ENCODE measurements around the gene HTR1B. TPM values are rescaled to one million over a fixed set of nuclear protein-coding genes. Genes with fewer than 3 reads are reported as not detected.

Gene HTR1B
- total RNA-seq, 1 donor, result not detected

GRCh38 chr6:77463861-77464494 is 687 bp upstream of the HTR1B start:
- Histone ChIP-seq H3K27me3 (ENCODE audit: insufficient read depth, low read length) (peaks cover 65% of the 10 kb centered on the region), H3K4me3 (ENCODE audit: low read length) (no peak overlapping the region)

GRCh38 chr6:77462359-77463307 is 658 bp downstream of the HTR1B start:
- peaks cover 61% of the 10 kb centered on the region for H3K27me3 ChIP-seq (ENCODE audit: insufficient read depth, low read length)
- H3K4me3 ChIP-seq (ENCODE audit: low read length), result no peak overlapping the region
- H3K4me1 ChIP-seq (ENCODE audit: insufficient read depth, low read length), result peaks cover 9% of the 10 kb centered on the region
- no peaks in the 10 kb centered on the region for H3K9me3 ChIP-seq (ENCODE audit: low read depth, low read length)

More at GRCh38 chr6:77463861-77464494, 687 bp upstream of the HTR1B start:
- Histone ChIP-seq H3K9me3 (ENCODE audit: low read depth, low read length) (no peaks in the 10 kb centered on the region), H3K4me1 (ENCODE audit: insufficient read depth, low read length) (peaks cover 9% of the 10 kb centered on the region)

- Histone ChIP-seq H3K9me3 (ENCODE audit: low read depth, low read length) (no peaks in the 10 kb centered on the region), H3K27me3 (ENCODE audit: insufficient read depth, low read length) (peaks cover 53% of the 10 kb centered on the region), H3K4me1 (ENCODE audit: insufficient read depth, low read length) (peaks cover 6% of the 10 kb centered on the region), H3K4me3 (ENCODE audit: low read length) (no peak overlapping the region)
Observed at GRCh38 chr6:77461796-77462195, 1.5 kb downstream of the HTR1B start.

- H3K4me1 ChIP-seq (ENCODE audit: insufficient read depth, low read length), result no peaks in the 10 kb centered on the region
- H3K27me3 ChIP-seq (ENCODE audit: insufficient read depth, low read length), result peaks cover 19% of the 10 kb centered on the region
- H3K9me3 ChIP-seq (ENCODE audit: low read depth, low read length), result no peaks in the 10 kb centered on the region
- no peak overlapping the region for H3K4me3 ChIP-seq (ENCODE audit: low read length)
Observed at GRCh38 chr6:77458421-77458820, 4.9 kb downstream of the HTR1B start.

- Histone ChIP-seq H3K27me3 (ENCODE audit: insufficient read depth, low read length) (peaks cover 13% of the 10 kb centered on the region), H3K4me3 (ENCODE audit: low read length) (no peak overlapping the region), H3K4me1 (ENCODE audit: insufficient read depth, low read length) (no peaks in the 10 kb centered on the region), H3K9me3 (ENCODE audit: low read depth, low read length) (no peaks in the 10 kb centered on the region)
Observed at GRCh38 chr6:77457720-77458349, 5.5 kb downstream of the HTR1B start.

GRCh38 chr6:77456531-77457248 is 6.6 kb downstream of the HTR1B start:
- Histone ChIP-seq H3K27me3 (ENCODE audit: insufficient read depth, low read length) (peaks cover 2% of the 10 kb centered on the region), H3K4me3 (ENCODE audit: low read length) (no peak overlapping the region), H3K9me3 (ENCODE audit: low read depth, low read length) (no peaks in the 10 kb centered on the region), H3K4me1 (ENCODE audit: insufficient read depth, low read length) (no peaks in the 10 kb centered on the region)

GRCh38 chr6:77455271-77455670 is 8.0 kb downstream of the HTR1B start:
- Histone ChIP-seq H3K4me3 (ENCODE audit: low read length) (no peak overlapping the region), H3K9me3 (ENCODE audit: low read depth, low read length) (no peaks in the 10 kb centered on the region), H3K4me1 (ENCODE audit: insufficient read depth, low read length) (no peaks in the 10 kb centered on the region), H3K27me3 (ENCODE audit: insufficient read depth, low read length) (no peaks in the 10 kb centered on the region)

GRCh38 chr6:77454386-77454785 is 8.9 kb downstream of the HTR1B start:
- Histone ChIP-seq H3K4me3 (ENCODE audit: low read length) (no peak overlapping the region), H3K9me3 (ENCODE audit: low read depth, low read length) (no peaks in the 10 kb centered on the region), H3K4me1 (ENCODE audit: insufficient read depth, low read length) (no peaks in the 10 kb centered on the region)

GRCh38 chr6:77451466-77451865 is 11.8 kb downstream of the HTR1B start:
- Histone ChIP-seq H3K4me1 (ENCODE audit: insufficient read depth, low read length) (no peaks in the 10 kb centered on the region), H3K4me3 (ENCODE audit: low read length) (no peak overlapping the region), H3K9me3 (ENCODE audit: low read depth, low read length) (no peaks in the 10 kb centered on the region), H3K27me3 (ENCODE audit: insufficient read depth, low read length) (no peaks in the 10 kb centered on the region)

More at GRCh38 chr6:77454386-77454785, 8.9 kb downstream of the HTR1B start:
- no peaks in the 10 kb centered on the region for H3K27me3 ChIP-seq (ENCODE audit: insufficient read depth, low read length)

GRCh38 chr6:77450924-77451323 is 12.4 kb downstream of the HTR1B start:
- Histone ChIP-seq H3K4me1 (ENCODE audit: insufficient read depth, low read length) (no peaks in the 10 kb centered on the region), H3K4me3 (ENCODE audit: low read length) (no peak overlapping the region), H3K27me3 (ENCODE audit: insufficient read depth, low read length) (no peaks in the 10 kb centered on the region), H3K9me3 (ENCODE audit: low read depth, low read length) (no peaks in the 10 kb centered on the region)

GRCh38 chr6:77448546-77448945 is 14.7 kb downstream of the HTR1B start:
- H3K27me3 ChIP-seq (ENCODE audit: insufficient read depth, low read length), result no peaks in the 10 kb centered on the region
- H3K4me1 ChIP-seq (ENCODE audit: insufficient read depth, low read length), result no peaks in the 10 kb centered on the region
- H3K9me3 ChIP-seq (ENCODE audit: low read depth, low read length), result no peaks in the 10 kb centered on the region
- H3K4me3 ChIP-seq (ENCODE audit: low read length), result no peak overlapping the region

- H3K4me1 ChIP-seq (ENCODE audit: insufficient read depth, low read length), result no peaks in the 10 kb centered on the region
- no peaks in the 10 kb centered on the region for H3K9me3 ChIP-seq (ENCODE audit: low read depth, low read length)
- H3K4me3 ChIP-seq (ENCODE audit: low read length), result no peak overlapping the region
Observed at GRCh38 chr6:77447254-77447653, 16.0 kb downstream of the HTR1B start.

GRCh38 chr6:77446249-77446648 is 17.0 kb downstream of the HTR1B start:
- Histone ChIP-seq H3K27me3 (ENCODE audit: insufficient read depth, low read length) (no peaks in the 10 kb centered on the region), H3K4me1 (ENCODE audit: insufficient read depth, low read length) (no peaks in the 10 kb centered on the region), H3K4me3 (ENCODE audit: low read length) (no peak overlapping the region), H3K9me3 (ENCODE audit: low read depth, low read length) (no peaks in the 10 kb centered on the region)

More at GRCh38 chr6:77447254-77447653, 16.0 kb downstream of the HTR1B start:
- H3K27me3 ChIP-seq (ENCODE audit: insufficient read depth, low read length), result no peaks in the 10 kb centered on the region

- Histone ChIP-seq H3K27me3 (ENCODE audit: insufficient read depth, low read length) (no peaks in the 10 kb centered on the region), H3K4me1 (ENCODE audit: insufficient read depth, low read length) (no peaks in the 10 kb centered on the region), H3K4me3 (ENCODE audit: low read length) (no peak overlapping the region), H3K9me3 (ENCODE audit: low read depth, low read length) (no peaks in the 10 kb centered on the region)
Observed at GRCh38 chr6:77445214-77445613, 18.1 kb downstream of the HTR1B start.

Measured in mononuclear cell (primary cell).